ENCODE measurements around the gene JAG1. TPM values are rescaled to one million over a fixed set of nuclear protein-coding genes. Genes with fewer than 3 reads are reported as not detected.

Gene JAG1
- total and polyA plus RNA-seq, 4 donors = 11.9 to 70.3 (median 46.8) TPM

GRCh38 chr20:10622657-10623418, 51.0 kb downstream of the JAG1 start:
- H3K36me3 ChIP-seq (ENCODE audit: control insufficient read depth in 4 of 4, insufficient read depth in 4 of 4, low read length in 4 of 4) = no peaks in the 10 kb centered on the region
- 78 to 87% methylated on average over 16 of the region's 16 CpGs for WGBS, 2 donors
- no peak overlapping the region for H3K9ac ChIP-seq (ENCODE audit: insufficient read depth in 1 of 2, low read length in 2 of 2)
- no peaks in the 10 kb centered on the region for H3K9me3 ChIP-seq (ENCODE audit: control insufficient read depth in 4 of 4, insufficient read depth in 3 of 4, low read length in 3 of 4)
- peaks cover 0 to 37% (median 5%) of the 10 kb centered on the region in 5 donors for H3K4me1 ChIP-seq (ENCODE audit: control insufficient read depth in 5 of 5, insufficient read depth in 5 of 5, low read length in 5 of 5)
- peak overlapping the region in 1 of 2 donors; percentile 66 for H3K27ac ChIP-seq (ENCODE audit: low read depth in 1 of 2, low read length in 1 of 2)
- no peaks in the 10 kb centered on the region for H3K27me3 ChIP-seq (ENCODE audit: control insufficient read depth in 3 of 3, insufficient read depth in 3 of 3, low read length in 2 of 3)
- H3K4me3 ChIP-seq = no peak overlapping the region
- peak in 1 of 3 donors; percentile 52 for DNase-seq
- TF ChIP-seq CTCF (IDR thresholded peaks at IDR 0.05; ENCODE audit: control extremely low read depth, extremely low read depth) = no peak
- no peak for ATAC-seq (ENCODE audit: insufficient read depth, low FRiP score)

DNA sequence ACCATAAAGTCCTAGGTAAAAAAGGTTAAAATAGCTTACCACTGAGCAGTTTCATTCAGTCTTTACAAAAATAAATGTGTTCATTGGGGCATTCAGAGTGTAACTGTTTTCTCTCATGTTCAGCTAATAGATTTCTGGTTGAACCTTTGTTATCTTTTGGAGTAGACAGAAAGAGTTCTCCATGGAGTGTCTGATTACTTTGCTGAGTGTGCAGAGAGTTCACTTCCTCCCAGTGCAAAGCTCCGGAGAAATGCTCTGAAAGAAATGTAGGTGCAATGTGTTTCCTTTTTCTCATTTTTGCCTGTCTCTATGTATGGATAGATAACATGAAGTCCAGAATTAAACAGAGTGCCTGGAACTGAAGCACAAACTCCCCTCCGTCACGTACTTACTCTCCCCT, 52.6 kb downstream of the JAG1 start:
- ATAC-seq (ENCODE audit: insufficient read depth, low FRiP score) (no peak), DNase-seq (peak in 2 of 3 donors; percentile 56 to 60)
- TF ChIP-seq CTCF (IDR thresholded peaks at IDR 0.05; ENCODE audit: control extremely low read depth, extremely low read depth) = no peak
- no peaks in the 10 kb centered on the region for H3K9me3 ChIP-seq (ENCODE audit: control insufficient read depth in 4 of 4, insufficient read depth in 3 of 4, low read length in 3 of 4)
- H3K4me1 ChIP-seq (ENCODE audit: control insufficient read depth in 5 of 5, insufficient read depth in 5 of 5, low read length in 5 of 5) = peaks cover 0 to 21% (median 5%) of the 10 kb centered on the region in 5 donors
- H3K4me3 ChIP-seq = no peak overlapping the region
- no peaks in the 10 kb centered on the region for H3K36me3 ChIP-seq (ENCODE audit: control insufficient read depth in 4 of 4, insufficient read depth in 4 of 4, low read length in 4 of 4)
- 70 to 85% methylated on average over 3 of the region's 3 CpGs for WGBS, 2 donors
- H3K9ac ChIP-seq (ENCODE audit: insufficient read depth in 1 of 2, low read length in 2 of 2) = no peak overlapping the region
- H3K27ac ChIP-seq (ENCODE audit: low read depth in 1 of 2, low read length in 1 of 2) = no peak overlapping the region
- H3K27me3 ChIP-seq (ENCODE audit: control insufficient read depth in 3 of 3, insufficient read depth in 3 of 3, low read length in 2 of 3) = no peaks in the 10 kb centered on the region

- no peak overlapping the region for H3K27ac ChIP-seq (ENCODE audit: low read depth in 1 of 2, low read length in 1 of 2)
These were observed 54.4 kb downstream of the JAG1 start for GRCh38 chr20:10619427-10619826.

More at GRCh38 chr20:10619427-10619826, 54.4 kb downstream of the JAG1 start:
- H3K27me3 ChIP-seq (ENCODE audit: control insufficient read depth in 3 of 3, insufficient read depth in 3 of 3, low read length in 2 of 3) = no peaks in the 10 kb centered on the region
- no peak for DNase-seq
- no peak overlapping the region for H3K9ac ChIP-seq (ENCODE audit: insufficient read depth in 1 of 2, low read length in 2 of 2)
- WGBS, 2 donors = 78 to 93% methylated on average over 3 of the region's 3 CpGs
- H3K4me1 ChIP-seq (ENCODE audit: control insufficient read depth in 5 of 5, insufficient read depth in 5 of 5, low read length in 5 of 5) = peaks cover 0 to 19% (median 5%) of the 10 kb centered on the region in 5 donors
- no peaks in the 10 kb centered on the region for H3K36me3 ChIP-seq (ENCODE audit: control insufficient read depth in 4 of 4, insufficient read depth in 4 of 4, low read length in 4 of 4)
- no peaks in the 10 kb centered on the region for H3K9me3 ChIP-seq (ENCODE audit: control insufficient read depth in 4 of 4, insufficient read depth in 3 of 4, low read length in 3 of 4)
- ATAC-seq (ENCODE audit: insufficient read depth, low FRiP score) = no peak
- H3K4me3 ChIP-seq = no peak overlapping the region
- no peak for TF ChIP-seq CTCF (IDR thresholded peaks at IDR 0.05; ENCODE audit: control extremely low read depth, extremely low read depth)
